ENCODE results near the gene CNIH2. TPM values are rescaled to one million over a fixed set of nuclear protein-coding genes. Genes with fewer than 3 reads are reported as not detected.

CNIH2 gene
- total and polyA plus RNA-seq, 4 donors, result 1.1 to 3.4 (median 1.5) TPM

DNA sequence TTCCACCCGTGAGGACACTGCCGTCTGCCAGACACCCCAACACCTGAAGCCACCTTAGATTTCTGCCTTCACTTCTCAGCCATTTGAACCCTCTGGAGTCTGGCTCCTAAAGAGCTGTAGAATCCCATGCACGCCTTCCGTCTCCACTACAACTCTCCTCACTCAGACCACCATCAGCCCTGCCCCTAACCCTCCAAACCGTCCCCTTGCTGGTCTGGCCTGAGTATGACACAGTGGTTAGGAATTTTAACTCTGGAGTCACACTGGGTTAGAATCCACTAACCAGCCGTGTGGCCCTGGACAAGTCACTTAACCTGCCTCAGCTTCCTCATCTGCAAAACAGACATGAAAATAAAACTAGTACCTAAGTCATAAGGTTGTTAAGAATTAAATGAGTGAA is 3.0 kb downstream of the CNIH2 start:
- 83 to 89% methylated on average over 6 of the region's 6 CpGs for WGBS, 2 donors
- no peaks in the 10 kb centered on the region for H3K9me3 ChIP-seq (ENCODE audit: control insufficient read depth in 4 of 4, insufficient read depth in 3 of 4, low read length in 3 of 4)
- H3K4me1 ChIP-seq (ENCODE audit: control insufficient read depth in 5 of 5, insufficient read depth in 5 of 5, low read length in 5 of 5), result peaks cover 0 to 8% (median 0%) of the 10 kb centered on the region in 5 donors
- H3K9ac ChIP-seq (ENCODE audit: insufficient read depth in 1 of 2, low read length in 2 of 2), result peak overlapping the region in 1 of 2 donors; percentile 23
- peaks cover 0 to 2% (median 0%) of the 10 kb centered on the region in 3 donors for H3K27me3 ChIP-seq (ENCODE audit: control insufficient read depth in 3 of 3, insufficient read depth in 3 of 3, low read length in 2 of 3)
- no peak for DNase-seq
- TF ChIP-seq CTCF (IDR thresholded peaks at IDR 0.05; ENCODE audit: control extremely low read depth, extremely low read depth), result no peak
- H3K36me3 ChIP-seq (ENCODE audit: control insufficient read depth in 4 of 4, insufficient read depth in 4 of 4, low read length in 4 of 4), result peaks cover 3 to 22% (median 8%) of the 10 kb centered on the region in 4 donors
- H3K27ac ChIP-seq (ENCODE audit: low read depth in 1 of 2, low read length in 1 of 2), result no peak overlapping the region
- no peak overlapping the region for H3K4me3 ChIP-seq
- no peak for ATAC-seq (ENCODE audit: insufficient read depth, low FRiP score)

- TF ChIP-seq CTCF (IDR thresholded peaks at IDR 0.05; ENCODE audit: control extremely low read depth, extremely low read depth), result no peak
- peaks cover 0 to 2% (median 0%) of the 10 kb centered on the region in 3 donors for H3K27me3 ChIP-seq (ENCODE audit: control insufficient read depth in 3 of 3, insufficient read depth in 3 of 3, low read length in 2 of 3)
- H3K4me1 ChIP-seq (ENCODE audit: control insufficient read depth in 5 of 5, insufficient read depth in 5 of 5, low read length in 5 of 5), result peaks cover 0 to 8% (median 0%) of the 10 kb centered on the region in 5 donors
- ATAC-seq (ENCODE audit: insufficient read depth, low FRiP score), result no peak
- H3K4me3 ChIP-seq, result no peak overlapping the region
- no peak overlapping the region for H3K9ac ChIP-seq (ENCODE audit: insufficient read depth in 1 of 2, low read length in 2 of 2)
- H3K27ac ChIP-seq (ENCODE audit: low read depth in 1 of 2, low read length in 1 of 2), result no peak overlapping the region
- peaks cover 3 to 18% (median 10%) of the 10 kb centered on the region in 4 donors for H3K36me3 ChIP-seq (ENCODE audit: control insufficient read depth in 4 of 4, insufficient read depth in 4 of 4, low read length in 4 of 4)
- WGBS, 2 donors, result 28 to 33% methylated on average over 19 to 20 of the region's 20 CpGs
- H3K9me3 ChIP-seq (ENCODE audit: control insufficient read depth in 4 of 4, insufficient read depth in 3 of 4, low read length in 3 of 4), result no peaks in the 10 kb centered on the region
- DNase-seq, result no peak
Observed at GRCh38 chr11:66281776-66282467, 3.9 kb downstream of the CNIH2 start.

DNA sequence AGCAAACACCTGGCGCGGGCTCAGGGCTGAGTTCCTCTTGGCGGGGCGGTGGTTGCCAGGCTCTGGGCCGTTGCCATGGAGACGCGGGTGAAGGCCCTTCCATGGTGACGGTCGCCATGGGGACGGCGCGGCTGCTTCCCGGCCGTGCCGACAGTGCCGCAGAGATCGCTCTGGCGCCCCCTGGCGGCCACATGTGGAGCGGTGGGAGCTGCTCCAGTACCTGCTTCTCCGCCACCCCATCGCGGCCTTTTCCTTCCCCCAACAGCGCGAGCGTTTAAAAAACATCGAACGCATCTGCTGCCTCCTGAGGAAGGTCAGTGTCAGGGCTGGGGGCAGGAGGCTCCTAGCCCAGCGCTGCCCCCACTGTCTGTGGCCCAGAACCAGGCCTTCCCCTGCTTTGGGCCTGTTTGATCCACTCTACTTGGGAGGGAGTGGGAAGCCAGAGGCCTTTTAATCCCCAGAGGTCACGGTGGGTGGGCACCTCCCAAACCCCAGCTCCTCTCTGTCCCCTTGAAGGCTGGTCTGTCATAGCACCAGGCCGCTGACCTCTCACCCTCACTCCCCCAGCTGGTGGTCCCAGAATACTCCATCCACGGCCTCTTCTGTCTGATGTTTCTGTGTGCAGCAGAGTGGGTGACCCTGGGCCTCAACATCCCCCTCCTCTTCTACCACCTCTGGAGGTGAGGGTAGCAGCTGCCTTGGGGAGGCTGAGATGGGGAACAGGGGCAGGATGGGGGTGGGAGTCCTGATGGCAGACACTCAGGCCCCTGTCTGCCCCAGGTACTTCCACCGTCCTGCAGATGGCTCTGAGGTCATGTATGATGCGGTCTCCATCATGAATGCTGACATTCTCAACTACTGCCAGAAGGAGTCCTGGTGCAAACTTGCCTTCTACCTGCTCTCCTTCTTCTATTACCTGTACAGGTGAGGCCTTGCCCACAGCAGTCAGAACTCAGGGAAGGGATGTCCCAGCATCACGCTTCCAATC is 4.8 kb downstream of the CNIH2 start:
- H3K27me3 ChIP-seq (ENCODE audit: control insufficient read depth in 3 of 3, insufficient read depth in 3 of 3, low read length in 2 of 3), result peaks cover 0 to 2% (median 0%) of the 10 kb centered on the region in 3 donors
- peaks cover 0 to 11% (median 3%) of the 10 kb centered on the region in 5 donors for H3K4me1 ChIP-seq (ENCODE audit: control insufficient read depth in 5 of 5, insufficient read depth in 5 of 5, low read length in 5 of 5)
- no peak overlapping the region for H3K4me3 ChIP-seq
- peak; percentile 88 for ATAC-seq (ENCODE audit: insufficient read depth, low FRiP score)
- WGBS, 2 donors, result 14 to 15% methylated on average over 35 of the region's 35 CpGs
- no peaks in the 10 kb centered on the region for H3K9me3 ChIP-seq (ENCODE audit: control insufficient read depth in 4 of 4, insufficient read depth in 3 of 4, low read length in 3 of 4)
- peaks cover 3 to 18% (median 10%) of the 10 kb centered on the region in 4 donors for H3K36me3 ChIP-seq (ENCODE audit: control insufficient read depth in 4 of 4, insufficient read depth in 4 of 4, low read length in 4 of 4)
- peak; percentile 97 for TF ChIP-seq CTCF (IDR thresholded peaks at IDR 0.05; ENCODE audit: control extremely low read depth, extremely low read depth)
- H3K27ac ChIP-seq (ENCODE audit: low read depth in 1 of 2, low read length in 1 of 2), result no peak overlapping the region
- peak; percentile 98 to 99 (median 98) for DNase-seq
- H3K9ac ChIP-seq (ENCODE audit: insufficient read depth in 1 of 2, low read length in 2 of 2), result no peak overlapping the region
